ENCODE measurements around the gene SCN1B. TPM values are rescaled to one million over a fixed set of nuclear protein-coding genes. Genes with fewer than 3 reads are reported as not detected.
A peak's percentile ranks its signal among the peaks of the same experiment; 100 is the strongest.

Gene SCN1B
- polyA plus RNA-seq, 2 of the 4 experiments (the other 2 are of a cell fraction): 11.0 to 11.3 TPM

GRCh38 chr19:35027851-35028599 lies 2.2 kb upstream of the SCN1B start:
- no peaks in the 10 kb centered on the region for H3K9me3 ChIP-seq
- H3K4me3 ChIP-seq: no peak overlapping the region
- 67% methylated on average over 7 of the region's 7 CpGs for WGBS (ENCODE audit: missing lambda C conversion rate)
- ChIA-PET CTCF (interaction anchor here (0.7 to 48.0 kb wide), 7 partner anchors 19 to 107 kb away, joined by 3 to 1860 read pairs (median 8); partner anchors contain the start of genes GRAMD1A, LGI4 and ZNF792), POLR2A (interaction anchor here (0.7 to 5.3 kb wide), 4 partner anchors 15 to 55 kb away, joined by 3 to 45 read pairs (median 6); partner anchors contain the start of gene GRAMD1A)
- peak in 1 of 2 experiments; percentile 71 for DNase-seq (ENCODE audit: low read depth in 1 of 2, low spot score in 1 of 2)
- peak; percentile 1; a peak in 3 of 6 replicates for ATAC-seq
- FAIRE-seq: peak; percentile 46
- no peak overlapping the region for H3K27ac ChIP-seq
- TF ChIP-seq ZNF302 (CRISPR knock-in tag; IDR thresholded peaks at IDR 0.05) (no peak), PHF8 (IDR thresholded peaks at IDR 0.05; ENCODE audit: borderline replicate concordance, low read depth) (no peak), ZSCAN20 (CRISPR knock-in tag; IDR thresholded peaks at IDR 0.05) (no peak), SREBF2 (IDR thresholded peaks at IDR 0.05) (no peak), HDAC2 (IDR thresholded peaks at IDR 0.05) (peak; percentile 43; the same call in 1 of the 2 replicates), NFE2L2 (conservative IDR thresholded peaks at IDR 0.05; ENCODE audit: low read length) (no peak), NR3C1 (IDR thresholded peaks at IDR 0.05) (no peak), REST (IDR thresholded peaks at IDR 0.05) (no peak), ELK1 (IDR thresholded peaks at IDR 0.05; ENCODE audit: low read depth, low read length) (no peak), HOXA7 (CRISPR knock-in tag; IDR thresholded peaks at IDR 0.05) (0 out of 2 replicates have a peak, but pooled peaks have one; percentile 15), GATA3 (IDR thresholded peaks at IDR 0.05; ENCODE audit: borderline replicate concordance) (no peak), POLR2AphosphoS2 (conservative IDR thresholded peaks at IDR 0.05; ENCODE audit: low read length) (no peak), NPAS2 (CRISPR knock-in tag; IDR thresholded peaks at IDR 0.05; ENCODE audit: borderline replicate concordance) (no peak), KDM1A (IDR thresholded peaks at IDR 0.05; ENCODE audit: low read depth) (0 out of 2 replicates have a peak, but pooled peaks have one; percentile 50), EP300 (IDR thresholded peaks at IDR 0.05) (no peak), FOSL2 (IDR thresholded peaks at IDR 0.05) (no peak), FOSL2 (CRISPR knock-in tag; IDR thresholded peaks at IDR 0.05) (no peak), RARB (CRISPR knock-in tag; IDR thresholded peaks at IDR 0.05) (no peak), E2F6 (IDR thresholded peaks at IDR 0.05; ENCODE audit: borderline replicate concordance, low read depth) (no peak), BHLHE40 (IDR thresholded peaks at IDR 0.05; ENCODE audit: low read depth, low read length) (no peak), MYC (IDR thresholded peaks at IDR 0.05; ENCODE audit: borderline replicate concordance, low read length) (no peak), JUN (IDR thresholded peaks at IDR 0.05) (peak in 1 of 2 experiments; percentile 36; a peak in 3 of 5 replicates), MAX (IDR thresholded peaks at IDR 0.05) (peak; percentile 19; the same call in 1 of the 2 replicates), CHD2 (IDR thresholded peaks at IDR 0.05; ENCODE audit: low read length, partially characterized antibody) (no peak), PBX3 (IDR thresholded peaks at IDR 0.05) (no peak), HOXB5 (CRISPR knock-in tag; IDR thresholded peaks at IDR 0.05) (no peak), FOSB (CRISPR knock-in tag; IDR thresholded peaks at IDR 0.05) (no peak), POLR2A (IDR thresholded peaks at IDR 0.05; ENCODE audit: low read length) (no peak), JUNB (IDR thresholded peaks at IDR 0.05) (no peak), EHMT2 (IDR thresholded peaks at IDR 0.05; ENCODE audit: low read depth) (no peak), CBX8 (IDR thresholded peaks at IDR 0.05) (no peak), TFCP2L1 (CRISPR knock-in tag; IDR thresholded peaks at IDR 0.05) (0 out of 2 replicates have a peak, but pooled peaks have one; percentile 6), RCOR1 (IDR thresholded peaks at IDR 0.05; ENCODE audit: low read depth, low read length) (0 out of 2 replicates have a peak, but pooled peaks have one; percentile 80), ZC3H11A (IDR thresholded peaks at IDR 0.05) (no peak), RAD21 (conservative IDR thresholded peaks at IDR 0.05 in 1 of 2, IDR thresholded peaks at IDR 0.05 in 1 of 2) (no peak), KDM5A (IDR thresholded peaks at IDR 0.05) (no peak)
- H3K4me2 ChIP-seq: no peak overlapping the region
- peaks cover 12% of the 10 kb centered on the region for H3K4me1 ChIP-seq
